Measurements from ENCODE around the gene PDE4D.

DNA sequence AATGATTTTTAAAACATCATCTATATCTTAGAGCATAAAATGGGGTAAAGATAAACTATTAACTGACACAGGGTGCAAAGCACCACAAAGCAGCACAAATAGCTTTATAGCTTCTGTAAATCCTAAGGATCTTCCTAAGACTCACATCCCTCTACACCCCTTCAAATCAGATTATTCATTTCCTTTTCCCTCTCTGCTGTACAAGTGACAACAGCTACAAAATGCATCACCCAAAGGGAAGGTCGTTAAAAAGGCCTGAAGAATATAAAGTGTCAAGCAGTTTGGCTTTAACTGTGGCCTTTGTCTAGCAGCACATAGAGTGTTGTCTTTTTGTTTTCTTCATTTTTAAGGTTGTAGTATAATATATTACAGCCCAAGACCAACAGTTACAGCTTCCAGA lies 422.1 kb downstream of the PDE4D start:
- TF ChIP-seq, protein P1, sequence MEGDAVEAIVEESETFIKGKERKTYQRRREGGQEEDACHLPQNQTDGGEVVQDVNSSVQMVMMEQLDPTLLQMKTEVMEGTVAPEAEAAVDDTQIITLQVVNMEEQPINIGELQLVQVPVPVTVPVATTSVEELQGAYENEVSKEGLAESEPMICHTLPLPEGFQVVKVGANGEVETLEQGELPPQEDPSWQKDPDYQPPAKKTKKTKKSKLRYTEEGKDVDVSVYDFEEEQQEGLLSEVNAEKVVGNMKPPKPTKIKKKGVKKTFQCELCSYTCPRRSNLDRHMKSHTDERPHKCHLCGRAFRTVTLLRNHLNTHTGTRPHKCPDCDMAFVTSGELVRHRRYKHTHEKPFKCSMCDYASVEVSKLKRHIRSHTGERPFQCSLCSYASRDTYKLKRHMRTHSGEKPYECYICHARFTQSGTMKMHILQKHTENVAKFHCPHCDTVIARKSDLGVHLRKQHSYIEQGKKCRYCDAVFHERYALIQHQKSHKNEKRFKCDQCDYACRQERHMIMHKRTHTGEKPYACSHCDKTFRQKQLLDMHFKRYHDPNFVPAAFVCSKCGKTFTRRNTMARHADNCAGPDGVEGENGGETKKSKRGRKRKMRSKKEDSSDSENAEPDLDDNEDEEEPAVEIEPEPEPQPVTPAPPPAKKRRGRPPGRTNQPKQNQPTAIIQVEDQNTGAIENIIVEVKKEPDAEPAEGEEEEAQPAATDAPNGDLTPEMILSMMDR (IDR thresholded peaks at IDR 0.05): no peak
- TF ChIP-seq POLR2A (IDR thresholded peaks at IDR 0.05): no peak
